GM21367 (cell line): ENCODE results near the gene TMTC1.
"Not testable (repeated sequence)": the region's sequence is repeated elsewhere in the genome, so short reads cannot be mapped to it uniquely, and the experiment has no call there.

ENCODE experiments used
- ATAC-seq: cut with Tn5 transposase; IDR thresholded peaks from one replicate; pipeline ENCODE4 v1.9.1; 2021; ENCODE audit not compliant: unreplicated experiment

TMTC1 gene

DNA sequence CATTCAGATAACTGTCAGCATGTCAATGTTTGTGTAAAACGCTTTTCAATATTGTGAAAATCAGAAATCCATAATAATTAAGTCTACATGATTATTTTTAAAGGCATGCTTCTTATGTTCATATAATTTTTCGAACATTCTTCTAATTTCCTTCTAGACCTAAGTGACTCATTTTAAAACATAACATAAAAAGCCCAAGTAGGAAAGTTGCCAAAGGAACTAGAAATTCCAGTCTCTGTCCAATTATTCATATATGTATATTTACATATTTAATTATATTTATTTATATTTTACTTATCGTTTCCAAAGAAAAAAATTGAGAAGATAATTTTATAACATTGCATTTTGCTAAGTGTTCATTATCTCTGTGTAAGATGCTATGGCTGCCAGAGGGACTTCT, 110.4 kb downstream of the TMTC1 start:
- ATAC-seq: no peak

- no peak for ATAC-seq
Measured at GRCh38 chr12:29672580-29672979, 111.2 kb downstream of the TMTC1 start.

DNA sequence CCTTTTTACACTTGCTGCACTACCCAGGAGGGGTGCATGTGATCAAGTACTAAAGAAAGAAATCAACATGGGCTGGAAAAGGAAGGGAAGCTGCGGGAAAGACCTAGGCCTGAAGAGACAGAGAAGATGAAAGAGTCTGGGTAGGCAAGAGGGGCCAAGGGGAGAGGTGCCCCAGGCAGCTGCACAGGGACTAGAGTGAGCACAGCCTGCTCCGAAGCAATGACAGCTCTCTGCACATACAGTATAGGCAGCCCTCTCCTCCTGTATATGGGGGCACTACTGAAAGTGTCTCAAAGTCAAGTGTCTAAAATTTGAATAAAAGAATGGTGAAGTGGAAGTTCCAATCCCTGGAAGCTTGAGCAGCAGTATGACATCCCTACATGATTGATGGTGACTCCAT, 112.0 kb downstream of the TMTC1 start:
- no peak for ATAC-seq

GRCh38 chr12:29667011-29667410, 116.7 kb downstream of the TMTC1 start:
- no peak for ATAC-seq

GRCh38 chr12:29665107-29665506, 118.6 kb downstream of the TMTC1 start:
- no peak for ATAC-seq

GRCh38 chr12:29662734-29663323, 120.9 kb downstream of the TMTC1 start:
- ATAC-seq: no peak

DNA sequence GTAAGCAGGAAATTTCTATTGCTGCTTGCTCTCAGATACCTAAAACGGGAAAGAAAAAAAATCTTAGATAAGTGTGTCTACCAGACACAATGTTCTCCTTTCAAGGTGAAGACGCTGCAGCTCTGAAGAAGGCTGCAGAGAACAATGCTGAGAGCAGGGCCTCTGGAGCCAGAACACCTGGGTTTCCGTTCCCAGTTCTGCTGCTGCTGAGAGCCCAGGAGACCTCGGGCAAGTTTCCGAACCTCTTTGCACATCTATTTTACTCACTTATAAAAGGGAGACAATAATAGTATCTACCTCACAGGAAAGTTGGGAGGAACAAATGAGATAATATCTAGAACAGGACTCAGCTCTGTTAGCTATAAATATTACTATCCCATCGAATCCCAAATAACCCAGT, 122.9 kb downstream of the TMTC1 start:
- ATAC-seq: no peak

- no peak for ATAC-seq
Measured at GRCh38 chr12:29656762-29657538, 126.8 kb downstream of the TMTC1 start.

DNA sequence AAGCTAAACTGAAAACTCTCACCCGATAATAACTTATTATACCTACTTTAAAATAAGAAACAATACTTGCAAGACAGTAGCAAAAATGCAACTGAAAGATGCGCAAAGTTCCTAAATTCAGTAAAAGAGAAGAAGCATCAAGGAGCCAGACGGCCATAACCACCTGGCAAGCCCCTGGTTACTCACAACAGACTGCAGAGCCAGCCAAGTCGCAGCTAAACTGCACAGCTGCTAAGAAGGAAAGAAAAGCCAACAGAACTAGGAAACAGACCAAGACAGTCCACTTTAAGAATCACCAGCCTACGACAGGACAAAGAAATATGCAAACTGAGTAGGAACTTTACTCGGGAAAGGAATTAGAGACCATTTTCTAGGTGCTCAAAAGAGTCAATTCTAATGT, 127.9 kb downstream of the TMTC1 start:
- no peak for ATAC-seq

DNA sequence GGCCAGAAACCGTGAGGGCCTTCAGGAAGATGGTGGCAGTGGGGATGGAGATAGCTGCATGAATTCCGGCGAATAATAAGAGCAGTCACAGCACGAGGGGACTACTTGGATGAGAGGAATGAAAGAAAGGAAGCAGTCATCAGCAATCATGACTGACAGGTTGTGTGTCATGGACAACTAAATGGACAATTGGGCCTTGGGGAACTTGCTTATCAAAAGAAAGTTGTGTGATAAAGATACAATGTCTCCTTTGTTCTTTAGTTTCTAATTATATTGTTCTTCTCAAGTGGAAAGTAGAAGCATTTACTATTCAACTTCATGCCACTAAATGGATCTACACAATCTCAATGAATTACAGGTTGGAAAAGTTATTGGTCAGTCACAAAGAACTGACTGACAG, 130.5 kb downstream of the TMTC1 start:
- no peak for ATAC-seq

DNA sequence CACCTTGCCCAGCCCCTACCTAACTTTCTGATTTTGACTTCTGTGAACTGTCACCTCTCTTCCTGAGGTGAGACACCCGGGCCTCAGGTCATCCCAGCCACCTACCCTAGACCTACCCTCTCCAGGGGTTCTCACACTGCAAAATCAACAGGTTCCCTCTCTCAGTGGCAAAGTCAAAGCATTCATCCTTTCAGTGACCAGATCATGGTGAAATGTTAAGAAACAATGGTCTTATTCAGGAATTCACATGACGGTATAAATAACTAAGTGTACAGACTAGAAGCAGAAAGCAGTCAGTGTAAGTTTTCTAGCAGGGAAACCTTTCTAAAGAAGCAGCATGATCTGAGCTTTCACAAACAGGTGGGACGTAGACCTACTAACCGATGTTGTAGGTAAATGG, 133.4 kb downstream of the TMTC1 start:
- ATAC-seq: no peak

GRCh38 chr12:29649722-29650121, 134.0 kb downstream of the TMTC1 start:
- no peak for ATAC-seq

GRCh38 chr12:29644536-29645162, 139.1 kb downstream of the TMTC1 start:
- no peak for ATAC-seq

DNA sequence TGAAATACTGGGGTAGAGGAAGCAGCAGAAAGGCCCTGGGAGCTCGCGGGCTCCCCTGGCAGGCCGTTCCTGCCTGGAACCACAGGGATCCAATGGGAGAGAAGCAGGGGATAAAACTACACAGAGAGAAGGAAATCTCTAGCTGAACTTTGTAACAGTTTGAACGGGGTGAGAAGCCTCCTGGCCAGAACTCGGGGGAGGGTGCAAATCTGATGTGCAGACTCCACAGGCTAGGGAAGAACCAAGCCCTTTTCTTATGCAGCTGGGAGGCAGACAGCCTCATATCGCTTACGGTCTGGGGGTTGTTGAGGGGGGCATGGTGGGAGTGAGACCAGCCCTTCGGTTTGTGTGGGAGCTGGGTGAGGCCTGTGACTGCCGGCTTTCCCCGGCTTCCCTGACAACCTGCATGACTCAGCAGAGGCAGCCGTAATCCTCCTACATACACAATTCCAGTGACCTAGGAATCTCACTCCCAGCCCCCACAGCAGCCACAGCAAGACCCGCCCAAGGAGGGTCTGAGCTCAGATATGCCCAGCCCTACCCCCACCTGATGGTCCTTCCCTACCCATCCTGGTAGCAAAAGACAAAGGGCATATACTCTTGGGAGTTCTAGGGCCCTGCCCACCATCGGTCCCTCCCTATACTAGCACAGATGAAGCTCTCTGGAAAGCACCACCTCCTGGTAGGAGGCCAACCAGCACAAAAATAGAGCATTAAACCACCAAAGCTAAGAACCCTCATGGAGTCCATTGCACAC, 143.0 kb downstream of the TMTC1 start:
- no peak for ATAC-seq

GRCh38 chr12:29639893-29640495, 143.7 kb downstream of the TMTC1 start:
- ATAC-seq: no peak

GRCh38 chr12:29638528-29638927, 145.2 kb downstream of the TMTC1 start:
- ATAC-seq: no peak

DNA sequence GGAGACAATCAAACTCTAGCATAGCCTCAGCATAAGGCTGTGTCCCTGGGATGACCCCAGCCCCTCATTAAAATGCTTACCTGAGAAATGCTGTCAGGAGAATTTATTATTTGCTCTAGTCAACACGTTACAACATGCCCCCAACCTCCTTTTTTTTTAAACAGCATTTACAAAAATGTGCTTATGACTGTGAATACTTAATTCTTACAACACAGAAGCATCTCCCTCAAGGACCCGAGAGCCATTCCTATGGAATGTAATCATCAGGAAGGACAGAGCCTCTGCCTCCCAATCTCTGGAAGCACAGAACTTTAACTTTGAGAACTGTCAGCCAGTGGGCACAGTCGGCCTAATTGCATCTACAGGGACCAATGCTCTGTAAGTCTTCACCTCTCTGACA, 149.7 kb downstream of the TMTC1 start:
- ATAC-seq: no peak

GRCh38 chr12:29630164-29630563, 153.6 kb downstream of the TMTC1 start:
- not testable (repeated sequence) for ATAC-seq

GRCh38 chr12:29627221-29627620, 156.5 kb downstream of the TMTC1 start:
- no peak for ATAC-seq

DNA sequence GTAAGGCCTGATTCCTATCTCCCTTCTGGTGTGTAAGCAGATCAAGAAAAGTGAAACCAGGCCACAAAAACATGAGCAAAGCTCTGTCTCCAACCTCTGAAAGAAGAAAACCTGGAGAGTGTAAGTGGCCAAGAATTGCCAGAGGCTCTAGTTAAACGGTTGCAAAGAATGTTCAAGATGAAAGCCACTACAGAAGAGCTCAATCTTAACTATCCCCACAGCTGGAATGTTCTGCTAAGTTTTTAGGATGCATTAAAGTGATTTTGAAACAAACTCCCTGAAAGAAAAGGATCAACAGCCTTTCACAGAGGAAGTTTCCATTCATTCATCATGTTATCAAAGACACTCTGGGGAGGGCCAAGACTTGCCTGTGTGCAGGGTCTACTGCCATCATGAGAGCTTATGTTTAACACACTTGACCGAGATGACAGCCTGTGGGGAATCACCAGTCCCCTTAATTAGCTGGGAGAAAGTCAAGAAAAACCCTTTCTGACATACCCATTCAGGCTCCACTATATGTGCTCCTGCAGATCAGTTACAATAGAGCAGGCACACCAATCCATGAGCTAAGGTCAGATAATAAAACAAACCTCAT, 158.3 kb downstream of the TMTC1 start:
- no peak for ATAC-seq

GRCh38 chr12:29622251-29622650, 161.5 kb downstream of the TMTC1 start:
- no peak for ATAC-seq
